GM12875 (cell line): Measurements from ENCODE around the gene ARL15.

Experiments used
- H3K4me3 ChIP-seq: one replicate; pipeline ENCODE4 v1.5.1; 2011; ENCODE audit warnings: low read depth, low read length, control low read depth
- CTCF ChIP-seq: IDR thresholded peaks from 2 replicates; pipeline ENCODE4 v1.5.1; 2011; ENCODE audit warnings: low read depth, mild to moderate bottlenecking, control low read depth, inconsistent platforms, low read length, moderate library complexity, borderline replicate concordance; ENCODE audit not compliant: insufficient read depth

The ARL15 gene

DNA sequence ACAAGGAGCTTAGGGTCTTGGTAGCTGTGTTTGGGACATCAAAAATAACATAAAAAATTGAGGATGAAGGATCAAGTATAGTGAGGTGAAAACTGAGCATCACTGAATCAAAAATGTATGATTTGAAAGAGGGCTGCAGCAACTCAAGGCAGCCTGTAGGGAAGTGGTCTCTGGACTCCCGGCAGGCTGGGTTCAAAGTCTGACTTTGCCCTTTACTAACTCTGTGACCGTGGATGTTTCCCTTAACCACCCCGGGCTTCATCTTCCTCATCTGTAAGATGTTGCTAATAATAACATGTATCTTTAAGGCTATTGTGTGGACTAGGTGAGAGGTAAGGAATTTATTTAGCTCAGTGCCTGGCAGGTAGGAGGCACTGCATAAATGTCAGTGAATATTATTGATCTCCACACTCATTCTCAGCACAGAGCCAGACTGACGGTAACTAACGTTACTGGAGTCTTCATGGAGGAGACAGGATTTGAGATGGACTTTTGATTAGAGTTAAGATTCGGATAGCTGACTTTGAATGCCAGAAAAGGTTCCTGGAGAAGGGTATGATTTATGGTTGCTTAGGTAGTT, 382.6 kb downstream of the ARL15 start:
- no peak overlapping the region for H3K4me3 ChIP-seq
- TF ChIP-seq CTCF = no peak

DNA sequence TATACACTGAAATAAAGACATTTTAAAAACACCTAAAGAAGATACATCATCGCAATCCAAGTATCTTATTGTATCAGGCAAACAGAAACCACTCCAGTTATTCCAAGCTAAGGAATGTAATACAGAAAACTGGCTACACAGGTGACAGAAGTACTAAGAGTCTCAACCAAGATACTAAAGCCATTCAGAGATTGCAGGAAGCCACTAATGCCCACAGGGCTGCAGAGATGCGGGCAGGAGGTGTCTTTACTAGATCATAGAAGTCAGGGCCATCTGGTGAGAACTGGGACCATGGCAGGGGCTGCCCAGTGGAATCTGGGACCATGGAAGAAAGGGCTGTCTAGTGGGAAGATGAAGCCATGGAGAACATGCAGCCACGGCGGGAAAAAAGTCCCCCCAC, 384.3 kb downstream of the ARL15 start:
- no peak for TF ChIP-seq CTCF
- no peak overlapping the region for H3K4me3 ChIP-seq

GRCh38 chr5:53924392-53924791, 386.0 kb downstream of the ARL15 start:
- no peak overlapping the region for H3K4me3 ChIP-seq
- no peak for TF ChIP-seq CTCF

GRCh38 chr5:53923961-53924360, 386.4 kb downstream of the ARL15 start:
- H3K4me3 ChIP-seq = no peak overlapping the region
- TF ChIP-seq CTCF = no peak

DNA sequence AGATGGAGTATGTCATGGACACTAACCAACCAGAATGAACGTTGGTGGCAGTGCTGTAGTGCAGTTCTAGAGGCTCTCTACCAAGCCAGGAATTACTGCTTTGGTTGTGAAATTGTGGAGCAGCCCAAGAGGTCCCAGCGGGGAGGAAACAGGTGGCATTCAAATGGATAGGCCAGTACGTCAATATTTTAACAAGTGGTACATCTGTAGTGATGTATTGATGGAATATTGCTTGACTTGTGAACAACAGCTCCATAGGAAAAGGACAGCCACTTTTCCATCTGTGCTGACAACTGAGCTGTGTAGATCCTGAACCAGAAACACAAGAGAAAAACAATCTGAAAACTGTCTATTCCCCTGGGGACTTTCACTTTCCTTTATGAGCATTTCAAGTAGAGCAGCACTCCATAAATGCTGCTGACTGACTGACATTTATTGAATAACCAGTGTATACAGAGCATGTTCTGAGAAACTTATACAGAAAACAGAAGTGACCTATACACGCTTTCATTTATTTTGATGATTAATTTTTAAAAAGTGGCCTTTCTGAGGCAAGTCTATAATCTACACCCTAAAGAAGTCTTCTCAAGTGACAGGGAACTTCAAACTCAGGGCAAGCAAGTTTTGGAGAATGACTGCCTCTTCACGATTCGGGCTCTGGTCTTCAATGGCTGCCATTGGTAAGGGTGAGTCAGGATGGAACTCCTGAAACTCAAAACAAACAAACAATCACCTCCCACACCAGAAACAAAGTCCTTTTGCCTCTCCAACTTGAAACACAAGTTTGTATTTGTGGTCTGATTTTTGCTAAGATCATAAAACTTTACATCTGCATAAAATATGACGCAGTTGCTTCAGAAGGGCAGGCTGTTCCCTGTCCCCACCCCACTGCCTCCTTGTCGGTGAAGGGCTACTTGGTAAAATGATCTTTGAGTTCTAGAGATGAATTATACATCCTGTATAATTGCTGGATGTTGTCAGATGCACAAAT, 387.6 kb downstream of the ARL15 start:
- no peak overlapping the region for H3K4me3 ChIP-seq
- no peak for TF ChIP-seq CTCF

- no peak for TF ChIP-seq CTCF
- H3K4me3 ChIP-seq = no peak overlapping the region
Observed at GRCh38 chr5:53917826-53918225, 392.5 kb downstream of the ARL15 start.

DNA sequence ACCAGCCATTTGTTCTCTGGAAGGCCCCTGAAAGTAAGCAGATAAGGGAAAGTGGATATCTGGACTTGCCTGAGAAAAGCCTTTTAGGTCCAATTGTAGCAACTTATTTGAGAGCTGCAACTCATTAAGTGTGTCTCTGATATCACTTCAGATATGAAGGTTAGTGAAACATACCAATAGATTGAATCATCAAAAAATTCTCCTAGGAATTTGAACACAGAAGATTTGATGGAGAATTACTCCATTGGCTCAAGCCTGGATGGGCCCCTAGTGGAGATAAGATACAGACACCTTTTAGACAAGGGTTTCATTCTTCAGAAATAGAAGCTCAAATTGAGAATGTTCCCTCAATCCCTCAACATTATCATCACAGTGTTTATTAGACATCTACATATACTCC, 393.3 kb downstream of the ARL15 start:
- TF ChIP-seq CTCF = no peak
- H3K4me3 ChIP-seq = no peak overlapping the region
